Activated naive CD4-positive, alpha-beta T cell treated with anti-CD3 and anti-CD28 coated beads, Interleukin-2, amount 50 U/mL, for 24 hours (primary cell): ENCODE results near the gene DPP10.
"Not testable (repeated sequence)": the region's sequence is repeated elsewhere in the genome, so short reads cannot be mapped to it uniquely, and the experiment has no call there.

Experiments used
- H3K27ac Mint-ChIP-seq: one replicate; pipeline ENCODE4 v1.8.0; 2021; ENCODE audit warnings: mild to moderate bottlenecking, mixed read lengths
- H3K27me3 Mint-ChIP-seq: one replicate; pipeline ENCODE4 v1.8.0; 2021; ENCODE audit warnings: mixed read lengths
- H3K36me3 Mint-ChIP-seq: one replicate; pipeline ENCODE4 v1.8.0; 2021; ENCODE audit warnings: mixed read lengths
- H3K4me1 Mint-ChIP-seq: one replicate; pipeline ENCODE4 v1.8.0; 2021; ENCODE audit warnings: mixed read lengths
- H3K4me3 Mint-ChIP-seq: one replicate; pipeline ENCODE4 v1.8.0; 2021; ENCODE audit warnings: mild to moderate bottlenecking, mixed read lengths
- H3K9me3 Mint-ChIP-seq: one replicate; pipeline ENCODE4 v1.8.0; 2021; ENCODE audit warnings: mixed read lengths

DPP10 gene

DNA sequence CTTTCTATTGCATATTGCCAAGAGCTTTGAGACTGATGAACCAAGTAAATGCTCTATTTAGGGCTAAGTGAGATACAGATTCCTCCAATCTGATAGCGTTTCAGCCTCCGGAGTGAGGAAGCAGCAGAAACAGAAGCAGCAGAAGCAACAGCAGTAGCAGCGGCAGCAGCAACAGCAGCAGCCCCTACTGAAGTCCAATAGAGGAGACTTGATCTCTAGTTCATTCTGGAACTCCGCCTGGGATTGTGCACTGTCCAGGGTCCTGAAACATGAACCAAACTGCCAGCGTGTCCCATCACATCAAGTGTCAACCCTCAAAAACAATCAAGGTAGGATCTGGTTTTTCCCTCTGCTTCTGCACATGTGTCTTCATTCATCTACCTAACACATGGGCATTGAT is at the start of gene DPP10:
Gene DPP10 (plus strand): TSS at position 132 of the 400 bp plus-strand sequence.
- H3K4me3 Mint-ChIP-seq: no peak within 1 kb of the TSS
- H3K4me1 Mint-ChIP-seq: no peaks in the 10 kb centered on the region
- no peaks in the 10 kb centered on the region for H3K36me3 Mint-ChIP-seq
- H3K27ac Mint-ChIP-seq: no peak within 1 kb of the TSS
- H3K9me3 Mint-ChIP-seq: no peaks in the 10 kb centered on the region
- H3K27me3 Mint-ChIP-seq: peaks cover 9% of the 10 kb centered on the region

DNA sequence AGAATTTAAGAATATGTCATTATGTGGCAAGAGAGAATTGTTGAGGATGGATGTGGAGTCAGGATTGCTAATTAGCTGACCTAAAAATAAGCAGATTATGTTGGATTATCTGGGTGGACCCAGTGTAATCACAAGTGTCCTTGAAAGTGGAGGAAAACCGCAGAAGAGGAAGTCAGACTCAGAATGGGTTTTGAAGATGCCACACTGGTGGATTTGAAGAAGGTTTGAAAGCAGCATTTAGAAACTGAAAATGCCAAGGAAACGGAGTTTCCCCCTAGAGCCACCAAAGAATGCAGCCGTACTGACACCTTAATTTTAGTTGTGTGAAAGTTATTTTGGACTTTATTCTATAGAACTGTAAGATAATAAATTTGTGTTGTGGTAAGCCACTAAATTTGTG is 41.6 kb upstream of the DPP10 start:
- Mint-ChIP-seq H3K4me1 (no peaks in the 10 kb centered on the region), H3K27ac (no peak overlapping the region)

DNA sequence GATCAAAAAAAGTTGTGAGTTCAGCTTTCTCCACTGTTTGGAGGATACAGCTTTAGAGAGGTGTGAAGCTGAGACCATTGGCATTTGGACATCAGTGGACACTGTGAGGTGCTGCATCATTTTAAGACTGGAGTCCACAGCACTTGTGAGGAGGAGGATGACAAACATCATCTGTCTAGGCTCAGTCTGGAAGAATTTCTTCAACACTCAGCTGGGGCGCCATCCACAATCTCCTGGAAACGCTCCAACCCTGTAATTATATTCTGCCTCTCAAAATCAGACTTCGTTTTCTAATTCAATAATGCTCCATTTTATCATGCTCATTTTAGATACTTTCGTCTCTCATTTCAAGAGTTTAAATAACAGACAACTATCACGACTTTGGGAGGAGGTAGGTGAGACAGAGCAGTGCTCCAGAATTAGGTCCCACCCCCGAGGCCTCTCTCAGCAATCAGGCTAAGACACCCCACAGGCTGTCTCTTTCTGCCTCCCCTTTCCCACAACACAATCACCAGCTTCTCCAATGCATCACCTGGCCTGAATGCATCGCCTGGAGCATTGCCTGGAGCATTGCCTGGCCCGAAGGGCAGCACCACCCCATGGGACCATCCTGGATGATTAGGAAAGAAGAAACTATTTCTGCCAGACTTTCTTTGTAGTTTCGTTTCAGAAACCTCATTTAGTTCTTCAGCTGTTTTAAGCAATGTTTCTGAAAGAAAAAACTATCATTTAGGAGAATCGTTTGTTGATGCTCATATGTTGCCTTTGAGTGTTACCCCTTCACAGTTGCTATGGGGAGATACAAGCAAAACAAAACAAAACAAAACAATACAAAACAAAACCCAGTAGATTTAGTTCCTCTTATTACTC is 37.0 kb upstream of the DPP10 start:
- Mint-ChIP-seq H3K4me1 (no peaks in the 10 kb centered on the region), H3K27me3 (no peaks in the 10 kb centered on the region), H3K27ac (no peak overlapping the region), H3K36me3 (no peaks in the 10 kb centered on the region), H3K4me3 (no peak overlapping the region), H3K9me3 (peaks cover 4% of the 10 kb centered on the region)

More for the DNA sequence above, 41.6 kb upstream of the DPP10 start:
- no peaks in the 10 kb centered on the region for H3K9me3 Mint-ChIP-seq
- H3K27me3 Mint-ChIP-seq: no peaks in the 10 kb centered on the region
- no peak overlapping the region for H3K4me3 Mint-ChIP-seq
- no peaks in the 10 kb centered on the region for H3K36me3 Mint-ChIP-seq

DNA sequence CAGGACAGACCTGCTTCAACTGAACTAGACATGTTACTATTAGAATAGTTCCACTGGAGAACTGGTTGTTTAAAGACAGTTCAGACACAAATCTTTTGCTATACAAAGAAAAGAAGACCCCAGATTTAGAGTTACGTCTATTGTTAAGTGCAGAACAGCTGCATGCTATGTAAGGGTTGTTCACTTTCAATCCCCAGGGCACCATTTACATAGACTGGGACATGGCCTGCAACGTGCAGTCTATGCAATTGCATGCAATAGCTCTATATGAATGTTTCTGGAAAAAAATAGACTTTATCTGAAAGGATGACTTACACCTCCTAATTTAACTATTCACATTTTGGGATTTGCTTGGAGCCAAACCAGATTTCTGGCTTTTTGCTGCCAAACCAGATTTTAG is 36.1 kb upstream of the DPP10 start:
- Mint-ChIP-seq H3K36me3 (no peaks in the 10 kb centered on the region), H3K4me3 (no peak overlapping the region), H3K4me1 (no peaks in the 10 kb centered on the region), H3K27ac (no peak overlapping the region), H3K27me3 (no peaks in the 10 kb centered on the region), H3K9me3 (peaks cover 4% of the 10 kb centered on the region)

DNA sequence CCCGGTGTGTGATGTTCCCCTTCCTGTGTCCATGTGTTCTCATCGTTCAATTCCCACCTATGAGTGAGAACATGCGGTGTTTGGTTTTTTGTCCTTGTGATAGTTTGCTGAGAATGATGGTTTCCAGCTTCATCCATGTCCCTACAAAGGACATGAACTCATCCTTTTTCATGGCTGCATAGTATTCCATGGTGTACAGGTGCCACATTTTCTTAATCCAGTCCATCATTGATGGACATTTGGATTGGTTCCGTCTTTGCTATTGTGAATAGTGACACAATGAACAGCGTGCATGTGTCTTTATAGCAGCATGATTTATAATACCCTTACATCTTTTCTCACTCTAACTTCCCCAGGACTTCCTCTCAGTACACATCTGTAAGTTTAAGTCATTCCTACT is 35.1 kb upstream of the DPP10 start:
- H3K4me1 Mint-ChIP-seq, H3K27ac Mint-ChIP-seq, H3K27me3 Mint-ChIP-seq, H3K36me3 Mint-ChIP-seq, H3K4me3 Mint-ChIP-seq, H3K9me3 Mint-ChIP-seq: not testable (repeated sequence)

DNA sequence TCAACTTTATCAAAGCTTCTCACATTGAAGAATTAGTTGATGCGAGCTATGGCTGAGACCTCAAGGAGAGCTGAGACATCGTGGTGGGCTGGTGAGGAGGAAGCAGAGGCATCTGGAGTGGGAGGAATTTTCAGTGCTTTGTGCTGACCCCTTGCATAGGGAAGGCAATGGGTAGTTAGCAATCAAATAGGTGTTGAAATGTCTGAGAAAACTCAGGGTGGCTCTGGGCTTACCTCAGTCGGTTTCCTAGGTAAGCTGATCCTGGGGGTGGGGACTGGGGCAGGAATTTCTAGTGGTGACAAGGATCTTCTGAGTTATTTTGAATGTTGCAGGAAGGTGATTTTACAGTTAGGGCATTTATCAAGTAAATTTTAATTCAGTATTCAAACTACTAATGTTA is 20.7 kb upstream of the DPP10 start:
- H3K9me3 Mint-ChIP-seq: no peaks in the 10 kb centered on the region
- H3K4me1 Mint-ChIP-seq: no peaks in the 10 kb centered on the region
- peaks cover 5% of the 10 kb centered on the region for H3K27me3 Mint-ChIP-seq
- H3K4me3 Mint-ChIP-seq: no peak overlapping the region
- H3K27ac Mint-ChIP-seq: no peak overlapping the region
- H3K36me3 Mint-ChIP-seq: no peaks in the 10 kb centered on the region

DNA sequence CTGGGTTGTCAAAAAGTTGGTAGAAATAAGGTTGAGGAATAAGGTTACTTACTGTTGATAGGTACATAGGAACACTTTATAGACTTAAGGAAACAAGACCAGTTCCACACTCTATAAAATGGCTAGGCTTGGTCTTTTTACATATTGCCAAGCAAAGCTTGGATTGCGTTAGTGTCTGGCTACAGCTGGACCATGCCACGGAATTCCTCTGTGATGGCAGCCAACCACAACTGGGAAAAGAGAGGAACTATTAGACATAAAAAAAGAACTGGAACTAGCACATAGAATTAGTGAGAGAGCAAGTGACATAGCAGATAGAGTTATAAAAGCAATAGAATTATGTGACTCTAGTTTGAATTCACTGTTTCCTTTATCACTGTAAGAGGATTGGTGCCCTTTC is 17.7 kb upstream of the DPP10 start:
- Mint-ChIP-seq H3K4me3 (no peak overlapping the region), H3K9me3 (no peaks in the 10 kb centered on the region), H3K27me3 (peaks cover 5% of the 10 kb centered on the region), H3K36me3 (no peaks in the 10 kb centered on the region), H3K4me1 (no peaks in the 10 kb centered on the region), H3K27ac (no peak overlapping the region)

DNA sequence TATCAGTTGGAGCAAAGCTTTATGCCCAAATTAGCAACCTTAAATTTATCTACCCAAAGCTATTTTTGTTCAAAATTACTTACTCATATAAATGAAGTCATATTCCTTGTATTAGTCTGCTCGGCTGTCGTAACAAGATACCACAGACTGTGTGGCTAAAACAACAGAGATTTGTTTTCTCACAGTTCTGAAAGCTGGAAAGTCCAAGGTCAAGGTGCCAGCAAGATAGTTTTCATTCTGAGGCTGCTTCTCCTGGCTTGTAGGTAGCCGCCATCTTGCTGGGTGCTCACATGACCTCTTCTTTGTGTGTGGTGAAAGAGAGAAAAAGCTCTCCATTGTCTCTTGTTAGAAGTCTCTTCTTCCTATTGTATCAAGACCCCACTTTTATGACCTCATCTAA is 15.7 kb upstream of the DPP10 start:
- Mint-ChIP-seq H3K4me1 (no peaks in the 10 kb centered on the region), H3K9me3 (no peaks in the 10 kb centered on the region), H3K4me3 (no peak overlapping the region), H3K27me3 (peaks cover 3% of the 10 kb centered on the region), H3K36me3 (no peaks in the 10 kb centered on the region), H3K27ac (no peak overlapping the region)

DNA sequence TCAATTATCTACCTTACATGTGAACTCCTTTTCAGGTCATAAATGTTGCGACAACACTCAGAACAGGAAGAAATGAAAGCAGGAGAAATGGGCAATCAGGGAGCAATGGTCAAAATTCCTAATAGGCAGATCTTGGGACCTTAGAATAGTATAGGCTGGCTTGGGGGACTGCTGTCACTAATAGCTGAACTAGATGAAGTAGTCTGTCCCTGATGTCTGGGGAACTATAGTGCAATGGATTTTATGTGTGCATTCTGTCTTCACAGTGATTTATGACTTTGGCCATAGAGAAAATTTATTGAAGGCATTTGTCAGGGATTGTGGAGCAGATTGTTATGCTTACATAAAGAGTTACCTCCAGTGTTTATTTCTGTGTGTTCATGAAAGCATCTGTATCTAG is 6.1 kb upstream of the DPP10 start:
- H3K27ac Mint-ChIP-seq: no peak overlapping the region
- no peaks in the 10 kb centered on the region for H3K36me3 Mint-ChIP-seq
- peaks cover 12% of the 10 kb centered on the region for H3K27me3 Mint-ChIP-seq
- no peak overlapping the region for H3K4me3 Mint-ChIP-seq
- no peaks in the 10 kb centered on the region for H3K4me1 Mint-ChIP-seq
- H3K9me3 Mint-ChIP-seq: no peaks in the 10 kb centered on the region

DNA sequence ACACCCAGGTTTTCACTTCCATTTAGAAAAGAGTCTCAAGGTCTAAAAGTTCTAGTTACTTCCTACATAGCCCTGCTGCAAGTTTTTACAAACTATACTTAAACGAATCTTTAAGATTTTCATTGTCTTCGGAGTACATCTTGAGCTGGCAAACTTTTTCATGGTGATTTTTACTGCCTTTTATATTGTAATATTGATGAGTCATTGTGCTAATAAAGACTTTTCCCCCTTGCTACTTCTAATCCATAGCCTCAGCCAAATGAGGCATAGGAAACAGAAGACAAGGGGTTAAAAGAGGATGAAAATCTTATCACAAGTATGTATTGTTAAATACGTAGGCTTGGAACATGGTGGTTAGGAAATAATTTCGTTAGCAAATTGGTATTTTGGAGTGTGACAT is 4.1 kb downstream of the DPP10 start:
- H3K27ac Mint-ChIP-seq: no peak overlapping the region
- H3K4me3 Mint-ChIP-seq: no peak overlapping the region
- H3K9me3 Mint-ChIP-seq: no peaks in the 10 kb centered on the region
- no peaks in the 10 kb centered on the region for H3K36me3 Mint-ChIP-seq
- H3K4me1 Mint-ChIP-seq: no peaks in the 10 kb centered on the region
- H3K27me3 Mint-ChIP-seq: peaks cover 8% of the 10 kb centered on the region

DNA sequence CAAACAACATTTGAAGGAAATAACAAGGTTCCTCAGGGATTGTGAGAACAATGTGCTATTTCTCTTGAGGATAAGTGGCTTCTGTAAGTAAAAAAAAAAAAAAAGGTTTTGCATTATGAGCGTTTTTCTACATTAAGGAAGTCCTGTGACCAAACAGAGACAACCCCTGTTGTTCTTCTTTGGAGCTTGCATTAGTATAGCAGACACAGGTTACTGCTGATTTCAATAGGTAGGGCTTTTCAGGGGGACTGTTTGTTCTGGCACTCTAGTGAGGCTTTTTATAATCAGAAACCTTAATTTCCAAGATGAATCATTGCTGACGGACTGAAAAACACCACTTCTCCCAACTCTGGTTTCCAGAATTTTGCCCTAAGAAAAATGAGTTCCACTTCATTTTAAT is 8.2 kb downstream of the DPP10 start:
- Mint-ChIP-seq H3K27ac (no peak overlapping the region), H3K36me3 (no peaks in the 10 kb centered on the region), H3K4me1 (no peaks in the 10 kb centered on the region), H3K9me3 (no peaks in the 10 kb centered on the region), H3K4me3 (no peak overlapping the region), H3K27me3 (peaks cover 6% of the 10 kb centered on the region)

DNA sequence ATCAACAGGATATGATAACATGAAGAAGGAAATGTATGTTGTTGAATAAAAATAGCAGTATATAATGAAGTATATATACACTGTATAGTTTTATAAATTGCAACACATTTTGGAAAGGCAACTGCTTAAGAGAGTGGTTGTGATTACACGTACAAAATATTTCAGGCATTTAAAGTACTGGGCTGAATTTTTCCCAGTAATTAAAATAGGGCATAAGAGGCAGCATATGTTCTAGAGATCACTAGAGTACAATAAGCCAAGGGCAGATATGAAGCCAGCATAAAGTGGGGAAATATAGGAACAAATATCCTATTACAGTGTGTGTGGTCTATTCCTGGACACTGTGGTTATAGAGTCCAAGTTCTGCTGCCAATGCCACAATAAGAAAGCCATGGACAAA is 14.1 kb downstream of the DPP10 start:
- Mint-ChIP-seq H3K4me3 (no peak overlapping the region), H3K4me1 (no peaks in the 10 kb centered on the region), H3K27me3 (peaks cover 8% of the 10 kb centered on the region), H3K9me3 (no peaks in the 10 kb centered on the region), H3K36me3 (no peaks in the 10 kb centered on the region), H3K27ac (no peak overlapping the region)

DNA sequence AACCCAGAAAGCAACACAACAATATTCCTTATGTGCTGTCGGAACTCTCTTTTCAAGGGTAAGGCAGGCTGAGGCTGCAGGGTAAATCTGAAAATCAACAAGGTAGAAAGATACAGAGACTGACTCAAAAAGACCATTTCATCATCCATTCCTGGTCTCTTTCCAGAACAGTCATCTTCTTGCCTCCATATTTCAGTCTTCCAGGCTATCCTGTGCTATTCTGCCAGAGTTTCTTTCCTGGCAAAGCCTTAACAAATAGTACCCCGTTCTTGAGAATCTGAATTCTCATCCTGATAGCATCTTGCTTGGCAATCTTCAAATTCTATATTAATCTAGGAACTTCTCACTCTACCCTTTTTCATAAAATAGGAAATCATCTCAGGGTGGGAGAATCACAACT is 15.5 kb downstream of the DPP10 start:
- Mint-ChIP-seq H3K4me3 (no peak overlapping the region), H3K9me3 (no peaks in the 10 kb centered on the region), H3K27ac (no peak overlapping the region), H3K27me3 (peaks cover 9% of the 10 kb centered on the region), H3K36me3 (no peaks in the 10 kb centered on the region), H3K4me1 (no peaks in the 10 kb centered on the region)

DNA sequence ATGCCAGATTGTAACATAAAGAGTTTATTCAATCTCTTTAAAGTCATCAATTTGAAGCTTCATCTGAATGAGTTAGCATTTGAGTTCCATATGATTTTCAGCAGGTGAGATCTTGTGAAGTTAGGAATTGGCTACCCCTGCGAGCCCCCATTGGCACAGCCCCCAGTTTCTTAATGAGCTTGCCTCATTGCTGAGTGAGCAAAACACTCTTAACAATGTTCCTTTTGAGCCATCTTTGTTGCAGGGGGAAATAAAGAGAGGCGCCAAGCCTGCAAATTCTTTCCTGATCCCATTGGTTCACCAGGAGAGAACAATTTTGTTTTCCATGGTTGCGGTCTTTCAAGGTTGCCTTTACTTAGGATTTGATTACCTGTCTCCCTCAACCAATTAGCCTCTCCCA is 18.7 kb downstream of the DPP10 start:
- Mint-ChIP-seq H3K27me3 (peaks cover 7% of the 10 kb centered on the region), H3K4me3 (no peak overlapping the region), H3K9me3 (no peaks in the 10 kb centered on the region), H3K4me1 (no peaks in the 10 kb centered on the region), H3K27ac (no peak overlapping the region), H3K36me3 (no peaks in the 10 kb centered on the region)

DNA sequence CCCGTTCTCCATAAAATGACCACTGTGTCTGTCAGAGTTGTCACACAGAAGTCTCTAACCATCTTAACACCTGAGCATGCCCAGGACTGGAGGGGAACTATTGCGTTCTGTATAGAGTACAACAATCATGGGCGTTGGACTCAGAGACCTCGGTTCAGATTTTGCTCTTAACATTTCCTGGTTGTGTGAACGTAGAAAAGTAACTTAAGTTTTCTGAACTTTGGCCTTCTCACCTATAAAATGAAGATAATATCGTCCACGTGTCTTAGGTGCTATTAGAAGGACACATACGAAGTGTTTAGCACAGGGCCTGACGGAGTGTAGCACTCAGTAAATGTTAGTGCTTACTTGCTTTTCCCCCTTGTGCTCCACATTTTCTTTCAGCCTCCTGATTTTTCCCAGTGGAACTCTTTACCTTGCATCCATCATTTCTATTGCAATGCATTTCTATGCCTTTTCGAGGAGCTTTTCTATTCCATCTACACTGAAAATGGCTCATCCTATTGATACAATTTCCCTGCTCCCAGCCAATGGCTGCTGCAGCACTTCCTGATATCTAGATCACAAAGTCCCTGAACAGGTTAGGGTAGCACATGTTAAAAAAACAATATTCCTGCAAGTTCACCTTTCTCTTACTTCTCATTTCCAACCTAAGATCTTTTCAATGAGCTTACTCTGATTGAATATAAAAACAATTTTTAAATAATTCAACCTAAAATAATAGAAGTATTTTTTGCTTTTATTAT is 22.7 kb downstream of the DPP10 start:
- H3K27ac Mint-ChIP-seq: no peak overlapping the region
- H3K4me1 Mint-ChIP-seq: no peaks in the 10 kb centered on the region
- H3K36me3 Mint-ChIP-seq: no peaks in the 10 kb centered on the region
- no peaks in the 10 kb centered on the region for H3K9me3 Mint-ChIP-seq
- peaks cover 6% of the 10 kb centered on the region for H3K27me3 Mint-ChIP-seq
- no peak overlapping the region for H3K4me3 Mint-ChIP-seq

DNA sequence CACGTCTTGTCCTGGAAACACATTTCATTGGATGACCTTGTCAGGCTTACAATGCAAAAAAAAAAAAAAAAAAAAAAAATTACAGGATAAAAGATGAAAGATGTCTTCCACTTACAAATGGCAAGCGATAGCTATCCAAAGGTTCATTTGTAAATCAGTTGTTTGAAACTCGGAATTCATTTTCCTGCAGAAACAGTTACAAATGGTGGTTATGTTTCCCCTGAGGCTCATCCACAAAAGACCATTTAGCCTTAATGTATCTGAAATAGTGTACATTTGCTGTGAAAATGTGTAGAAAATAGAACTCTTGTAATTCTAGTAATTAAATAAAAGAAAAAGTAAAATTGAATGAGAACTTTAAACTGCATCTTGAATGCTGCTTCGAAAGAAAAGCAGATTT is 25.9 kb downstream of the DPP10 start:
- no peaks in the 10 kb centered on the region for H3K4me1 Mint-ChIP-seq
- no peaks in the 10 kb centered on the region for H3K36me3 Mint-ChIP-seq
- H3K9me3 Mint-ChIP-seq: no peaks in the 10 kb centered on the region
- H3K27me3 Mint-ChIP-seq: peaks cover 4% of the 10 kb centered on the region
- H3K4me3 Mint-ChIP-seq: no peak overlapping the region
- H3K27ac Mint-ChIP-seq: no peak overlapping the region
